ENCODE measurements around the gene AIMP1. TPM values are rescaled to one million over a fixed set of nuclear protein-coding genes. Genes with fewer than 3 reads are reported as not detected.
A peak's percentile ranks its signal among the peaks of the same experiment; 100 is the strongest.

AIMP1 gene
- total RNA-seq, 1 experiment from 2014 or later: 52.5 TPM

DNA sequence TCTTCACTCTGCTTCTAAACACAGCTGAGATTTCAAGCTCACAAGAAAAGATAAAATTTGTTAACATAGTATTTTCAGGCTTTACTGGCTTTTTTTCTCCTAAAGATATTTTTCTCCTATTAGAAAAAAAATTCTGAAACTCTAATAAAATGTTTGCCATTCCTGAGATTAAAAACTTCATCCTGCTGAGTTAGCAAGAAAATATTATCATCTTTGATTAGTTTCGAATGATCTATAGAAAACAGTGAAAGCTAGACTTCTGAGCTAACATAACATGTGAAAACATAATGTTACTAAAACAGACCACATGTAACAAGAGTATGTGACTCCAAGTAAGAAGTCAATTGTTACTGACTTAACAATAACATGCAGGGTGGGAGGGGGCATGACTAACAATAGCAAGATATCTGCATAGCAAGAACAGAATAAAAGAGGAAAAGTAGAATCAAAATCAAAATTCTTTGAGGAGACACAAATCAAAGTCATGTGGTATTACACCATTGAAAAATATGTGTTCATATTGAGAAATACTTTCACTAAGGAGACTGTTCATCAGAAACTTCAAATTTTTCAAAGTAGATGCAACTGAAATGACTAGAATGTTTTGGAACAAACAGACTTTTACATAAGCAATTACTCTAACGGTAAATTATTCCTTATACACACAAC lies 14.8 kb upstream of the AIMP1 start (continued):
- TF ChIP-seq, protein P1, sequence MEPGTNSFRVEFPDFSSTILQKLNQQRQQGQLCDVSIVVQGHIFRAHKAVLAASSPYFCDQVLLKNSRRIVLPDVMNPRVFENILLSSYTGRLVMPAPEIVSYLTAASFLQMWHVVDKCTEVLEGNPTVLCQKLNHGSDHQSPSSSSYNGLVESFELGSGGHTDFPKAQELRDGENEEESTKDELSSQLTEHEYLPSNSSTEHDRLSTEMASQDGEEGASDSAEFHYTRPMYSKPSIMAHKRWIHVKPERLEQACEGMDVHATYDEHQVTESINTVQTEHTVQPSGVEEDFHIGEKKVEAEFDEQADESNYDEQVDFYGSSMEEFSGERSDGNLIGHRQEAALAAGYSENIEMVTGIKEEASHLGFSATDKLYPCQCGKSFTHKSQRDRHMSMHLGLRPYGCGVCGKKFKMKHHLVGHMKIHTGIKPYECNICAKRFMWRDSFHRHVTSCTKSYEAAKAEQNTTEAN (CRISPR knock-in tag; IDR thresholded peaks at IDR 0.05): no peak
- no peak for TF ChIP-seq OVOL2 (CRISPR knock-in tag; IDR thresholded peaks at IDR 0.05; ENCODE audit: borderline replicate concordance)

GRCh38 chr4:106302062-106302438 lies 14.3 kb upstream of the AIMP1 start:
- no peak overlapping the region for H3K4me3 Mint-ChIP-seq
- ATAC-seq: peak; percentile 40
- H3K9me3 Mint-ChIP-seq: peaks cover 6% of the 10 kb centered on the region
- ChIA-PET POLR2A (no interaction called here), CTCF (no interaction called here)
- peaks cover 14% of the 10 kb centered on the region for H3K36me3 Mint-ChIP-seq
- DNase-seq (ENCODE audit: low spot score): no peak
- H3K4me1 Mint-ChIP-seq: peaks cover 44% of the 10 kb centered on the region
- no peaks in the 10 kb centered on the region for H3K27me3 Mint-ChIP-seq (ENCODE audit: low read depth)
- peak overlapping the region; percentile 43 for H3K27ac Mint-ChIP-seq
- TF ChIP-seq CREM (CRISPR knock-in tag; IDR thresholded peaks at IDR 0.05) (no peak), NR2C2 (CRISPR knock-in tag; IDR thresholded peaks at IDR 0.05) (no peak), ELF4 (CRISPR knock-in tag; IDR thresholded peaks at IDR 0.05; ENCODE audit: low read depth) (no peak), NR1H2 (CRISPR knock-in tag; IDR thresholded peaks at IDR 0.05) (no peak), STAT6 (CRISPR knock-in tag; conservative IDR thresholded peaks at IDR 0.05; ENCODE audit: low read depth) (no peak), ZNF423 (CRISPR knock-in tag; IDR thresholded peaks at IDR 0.05) (no peak), ZNF532 (CRISPR knock-in tag; IDR thresholded peaks at IDR 0.05; ENCODE audit: borderline replicate concordance) (no peak)
- TF ChIP-seq, protein P2, sequence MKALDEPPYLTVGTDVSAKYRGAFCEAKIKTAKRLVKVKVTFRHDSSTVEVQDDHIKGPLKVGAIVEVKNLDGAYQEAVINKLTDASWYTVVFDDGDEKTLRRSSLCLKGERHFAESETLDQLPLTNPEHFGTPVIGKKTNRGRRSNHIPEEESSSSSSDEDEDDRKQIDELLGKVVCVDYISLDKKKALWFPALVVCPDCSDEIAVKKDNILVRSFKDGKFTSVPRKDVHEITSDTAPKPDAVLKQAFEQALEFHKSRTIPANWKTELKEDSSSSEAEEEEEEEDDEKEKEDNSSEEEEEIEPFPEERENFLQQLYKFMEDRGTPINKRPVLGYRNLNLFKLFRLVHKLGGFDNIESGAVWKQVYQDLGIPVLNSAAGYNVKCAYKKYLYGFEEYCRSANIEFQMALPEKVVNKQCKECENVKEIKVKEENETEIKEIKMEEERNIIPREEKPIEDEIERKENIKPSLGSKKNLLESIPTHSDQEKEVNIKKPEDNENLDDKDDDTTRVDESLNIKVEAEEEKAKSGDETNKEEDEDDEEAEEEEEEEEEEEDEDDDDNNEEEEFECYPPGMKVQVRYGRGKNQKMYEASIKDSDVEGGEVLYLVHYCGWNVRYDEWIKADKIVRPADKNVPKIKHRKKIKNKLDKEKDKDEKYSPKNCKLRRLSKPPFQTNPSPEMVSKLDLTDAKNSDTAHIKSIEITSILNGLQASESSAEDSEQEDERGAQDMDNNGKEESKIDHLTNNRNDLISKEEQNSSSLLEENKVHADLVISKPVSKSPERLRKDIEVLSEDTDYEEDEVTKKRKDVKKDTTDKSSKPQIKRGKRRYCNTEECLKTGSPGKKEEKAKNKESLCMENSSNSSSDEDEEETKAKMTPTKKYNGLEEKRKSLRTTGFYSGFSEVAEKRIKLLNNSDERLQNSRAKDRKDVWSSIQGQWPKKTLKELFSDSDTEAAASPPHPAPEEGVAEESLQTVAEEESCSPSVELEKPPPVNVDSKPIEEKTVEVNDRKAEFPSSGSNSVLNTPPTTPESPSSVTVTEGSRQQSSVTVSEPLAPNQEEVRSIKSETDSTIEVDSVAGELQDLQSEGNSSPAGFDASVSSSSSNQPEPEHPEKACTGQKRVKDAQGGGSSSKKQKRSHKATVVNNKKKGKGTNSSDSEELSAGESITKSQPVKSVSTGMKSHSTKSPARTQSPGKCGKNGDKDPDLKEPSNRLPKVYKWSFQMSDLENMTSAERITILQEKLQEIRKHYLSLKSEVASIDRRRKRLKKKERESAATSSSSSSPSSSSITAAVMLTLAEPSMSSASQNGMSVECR (CRISPR knock-in tag; IDR thresholded peaks at IDR 0.05; ENCODE audit: borderline replicate concordance): no peak
- TF ChIP-seq, protein P3, sequence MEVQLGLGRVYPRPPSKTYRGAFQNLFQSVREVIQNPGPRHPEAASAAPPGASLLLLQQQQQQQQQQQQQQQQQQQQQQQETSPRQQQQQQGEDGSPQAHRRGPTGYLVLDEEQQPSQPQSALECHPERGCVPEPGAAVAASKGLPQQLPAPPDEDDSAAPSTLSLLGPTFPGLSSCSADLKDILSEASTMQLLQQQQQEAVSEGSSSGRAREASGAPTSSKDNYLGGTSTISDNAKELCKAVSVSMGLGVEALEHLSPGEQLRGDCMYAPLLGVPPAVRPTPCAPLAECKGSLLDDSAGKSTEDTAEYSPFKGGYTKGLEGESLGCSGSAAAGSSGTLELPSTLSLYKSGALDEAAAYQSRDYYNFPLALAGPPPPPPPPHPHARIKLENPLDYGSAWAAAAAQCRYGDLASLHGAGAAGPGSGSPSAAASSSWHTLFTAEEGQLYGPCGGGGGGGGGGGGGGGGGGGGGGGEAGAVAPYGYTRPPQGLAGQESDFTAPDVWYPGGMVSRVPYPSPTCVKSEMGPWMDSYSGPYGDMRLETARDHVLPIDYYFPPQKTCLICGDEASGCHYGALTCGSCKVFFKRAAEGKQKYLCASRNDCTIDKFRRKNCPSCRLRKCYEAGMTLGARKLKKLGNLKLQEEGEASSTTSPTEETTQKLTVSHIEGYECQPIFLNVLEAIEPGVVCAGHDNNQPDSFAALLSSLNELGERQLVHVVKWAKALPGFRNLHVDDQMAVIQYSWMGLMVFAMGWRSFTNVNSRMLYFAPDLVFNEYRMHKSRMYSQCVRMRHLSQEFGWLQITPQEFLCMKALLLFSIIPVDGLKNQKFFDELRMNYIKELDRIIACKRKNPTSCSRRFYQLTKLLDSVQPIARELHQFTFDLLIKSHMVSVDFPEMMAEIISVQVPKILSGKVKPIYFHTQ (CRISPR knock-in tag; IDR thresholded peaks at IDR 0.05): no peak
- TF ChIP-seq, protein P4, sequence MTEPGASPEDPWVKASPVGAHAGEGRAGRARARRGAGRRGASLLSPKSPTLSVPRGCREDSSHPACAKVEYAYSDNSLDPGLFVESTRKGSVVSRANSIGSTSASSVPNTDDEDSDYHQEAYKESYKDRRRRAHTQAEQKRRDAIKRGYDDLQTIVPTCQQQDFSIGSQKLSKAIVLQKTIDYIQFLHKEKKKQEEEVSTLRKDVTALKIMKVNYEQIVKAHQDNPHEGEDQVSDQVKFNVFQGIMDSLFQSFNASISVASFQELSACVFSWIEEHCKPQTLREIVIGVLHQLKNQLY (CRISPR knock-in tag; IDR thresholded peaks at IDR 0.05): no peak
